ENCODE results near the gene POLR3A.
"Not testable (repeated sequence)": the region's sequence is repeated elsewhere in the genome, so short reads cannot be mapped to it uniquely, and the experiment has no call there.

Gene POLR3A

DNA sequence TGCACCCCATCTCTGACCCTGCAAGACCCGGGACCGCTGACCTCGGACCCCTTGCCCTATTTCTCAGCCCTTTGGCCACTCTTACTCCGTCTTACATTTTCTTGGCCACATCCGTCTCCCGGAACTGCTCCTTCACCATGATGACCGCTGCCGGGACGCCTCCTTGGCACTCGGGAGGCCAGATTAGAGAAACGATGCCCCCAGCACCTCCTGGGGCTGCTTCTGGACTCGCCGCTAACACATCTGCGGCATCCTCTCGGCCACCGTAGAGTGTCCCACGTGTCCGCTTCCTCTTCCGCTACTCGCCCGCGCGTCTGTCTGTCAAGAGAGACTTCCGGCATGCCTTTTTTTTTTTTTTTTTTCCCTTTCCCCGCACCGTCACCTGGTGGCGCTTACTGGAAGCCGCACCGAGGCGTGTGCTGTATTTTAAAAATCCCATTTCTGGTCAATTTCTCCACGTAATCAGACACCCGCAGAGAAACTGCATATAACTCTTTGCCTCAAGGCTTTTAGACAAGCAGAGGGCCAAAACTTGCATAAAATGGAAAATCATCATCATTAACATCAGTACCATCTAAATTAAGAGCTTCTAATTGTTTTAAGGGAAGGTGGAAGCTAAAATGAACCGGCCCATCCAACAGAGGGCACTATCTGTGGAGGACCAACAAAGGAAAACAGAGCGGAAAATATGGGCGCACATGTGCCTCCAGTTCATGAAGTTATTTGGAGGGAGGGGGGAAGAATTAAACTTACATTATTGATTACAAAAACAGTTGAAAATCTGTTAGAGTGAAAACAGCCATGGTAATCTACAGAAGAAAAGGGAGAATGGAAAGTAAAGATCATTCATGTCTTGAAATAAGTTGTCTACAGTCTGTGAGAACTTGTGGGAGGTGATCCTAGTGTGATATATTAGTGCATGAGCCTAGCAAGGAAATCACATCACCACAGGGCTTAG is at the start of gene POLR3A:
TSS of gene POLR3A (minus strand) at position 247 of the 958 bp plus-strand sequence. CDS start at position 139, 108 bp downstream.
- DNase-seq: peak; percentile 98

DNA sequence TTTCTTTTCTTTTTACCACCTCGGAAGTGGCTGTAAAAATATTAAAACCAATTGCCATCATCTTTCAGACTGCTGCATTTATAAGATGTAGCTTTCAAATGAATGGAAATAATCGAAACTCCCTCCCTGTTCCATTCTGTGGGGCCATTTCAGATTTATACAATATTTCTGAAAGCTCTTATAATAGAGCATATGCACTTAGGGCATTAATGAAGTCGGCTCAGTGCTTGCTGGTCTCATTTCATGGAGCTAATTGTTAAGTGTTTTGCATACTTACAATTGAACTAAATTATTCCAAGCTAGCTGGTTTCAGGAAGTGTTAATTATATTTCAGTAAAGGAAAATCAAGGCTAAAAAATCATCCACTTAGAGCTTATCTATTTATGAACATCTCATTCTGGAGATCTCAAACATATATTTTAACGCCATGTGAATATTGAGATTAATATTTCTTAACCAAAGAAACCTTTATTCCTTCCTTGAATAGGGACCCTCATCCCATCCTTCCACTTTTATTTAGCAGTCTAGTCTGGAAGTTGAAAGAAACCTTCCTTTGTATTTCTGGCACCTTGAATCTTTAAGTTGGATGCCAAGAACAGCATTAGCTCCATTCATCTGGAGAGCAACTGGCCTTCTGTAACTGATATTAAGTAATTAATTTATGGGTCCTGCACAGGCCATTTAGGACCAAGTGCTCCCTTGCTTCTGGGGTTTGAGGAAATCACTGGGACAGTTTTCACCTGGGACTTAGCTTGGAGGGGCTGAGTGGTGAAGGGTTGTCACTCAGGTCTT is 49.4 kb upstream of the POLR3A start:
- no peak for DNase-seq

DNA sequence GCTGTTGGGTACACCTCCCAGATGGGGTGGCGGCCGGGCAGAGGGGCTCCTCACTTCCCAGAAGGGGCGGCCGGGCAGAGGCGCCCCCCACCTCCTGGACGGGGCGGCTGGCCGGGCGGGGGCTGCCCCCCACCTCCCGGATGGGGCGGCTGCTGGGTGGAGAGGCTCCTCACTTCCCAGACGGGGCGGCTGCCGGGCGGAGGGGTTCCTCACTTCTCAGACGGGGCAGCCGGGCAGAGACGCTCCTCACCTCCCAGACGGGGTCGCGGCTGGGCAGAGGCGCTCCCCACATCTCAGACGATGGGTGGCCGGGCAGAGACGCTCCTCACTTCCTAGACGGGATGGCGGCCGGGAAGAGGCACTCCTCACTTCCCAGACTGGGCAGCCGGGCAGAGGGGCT is 46.5 kb upstream of the POLR3A start:
- not testable (repeated sequence) for DNase-seq

DNA sequence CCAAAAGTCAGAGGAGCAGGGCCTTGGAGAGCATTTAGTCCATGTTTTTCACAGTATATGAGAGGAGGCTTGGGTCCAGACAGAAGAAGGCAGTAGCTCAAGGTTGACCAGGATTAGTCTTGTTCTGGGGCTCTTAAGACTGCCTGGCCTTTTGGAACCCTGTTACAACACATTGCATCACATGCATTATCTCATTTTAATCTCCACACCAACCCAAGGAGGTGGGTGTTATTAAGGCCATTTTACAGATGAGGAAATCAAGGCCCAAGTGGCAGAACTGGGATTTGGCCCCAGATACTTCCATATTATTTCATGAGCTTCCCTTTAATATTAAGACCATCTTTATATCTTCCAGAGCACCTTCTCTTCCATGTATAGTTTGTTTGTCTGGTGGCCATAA is 43.2 kb upstream of the POLR3A start:
- DNase-seq: peak; percentile 17

DNA sequence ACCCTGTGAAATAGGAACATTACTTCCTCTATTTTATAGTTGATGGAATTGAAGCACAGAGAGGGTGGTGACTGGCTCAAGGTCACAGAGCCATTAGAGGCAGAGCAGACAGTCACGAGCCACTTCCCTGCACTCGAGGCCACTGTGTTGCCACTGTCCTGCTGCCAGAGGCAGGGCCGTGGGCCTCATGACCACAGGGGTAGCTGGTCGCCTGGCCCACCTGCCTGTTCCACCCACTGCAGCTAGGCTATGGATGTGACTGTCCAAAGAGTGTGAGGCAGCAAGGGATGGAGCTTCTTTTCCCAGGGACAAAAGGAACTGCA is 42.5 kb upstream of the POLR3A start:
- no peak for DNase-seq

DNA sequence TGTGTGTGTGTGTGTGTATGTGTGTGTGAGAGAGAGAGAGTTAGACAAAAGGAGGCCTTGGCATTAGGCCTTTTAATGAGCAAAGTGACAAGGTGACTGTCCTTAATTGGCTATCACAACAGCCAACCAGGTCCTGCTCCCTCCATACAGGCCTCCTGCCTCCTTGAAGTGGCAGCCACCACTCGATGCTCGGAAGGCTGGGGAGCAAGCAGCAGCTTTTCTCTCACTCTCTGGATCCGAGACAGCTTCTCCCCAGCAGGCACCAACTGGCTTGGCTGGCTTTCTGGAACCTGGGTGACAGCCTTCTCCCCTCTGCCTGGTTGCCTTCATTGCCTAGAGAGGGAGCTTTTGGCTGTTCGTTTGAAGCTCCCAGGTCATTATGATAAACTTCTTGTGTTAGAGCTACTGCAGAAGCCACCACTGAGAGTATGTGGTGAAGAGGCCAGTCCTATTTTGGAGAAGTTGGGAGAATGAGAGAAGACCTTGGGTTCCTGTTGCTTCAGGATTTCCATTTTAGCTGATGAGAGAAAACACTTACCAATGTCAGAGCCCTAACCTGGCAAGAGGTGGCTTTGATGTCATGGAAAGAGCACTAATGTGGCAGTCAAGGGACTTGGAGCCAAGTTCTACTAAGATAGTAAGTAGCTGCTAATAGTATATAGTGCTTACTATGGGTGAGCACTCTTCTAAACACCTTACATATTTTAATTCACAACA is 42.0 kb upstream of the POLR3A start:
- no peak for DNase-seq

DNA sequence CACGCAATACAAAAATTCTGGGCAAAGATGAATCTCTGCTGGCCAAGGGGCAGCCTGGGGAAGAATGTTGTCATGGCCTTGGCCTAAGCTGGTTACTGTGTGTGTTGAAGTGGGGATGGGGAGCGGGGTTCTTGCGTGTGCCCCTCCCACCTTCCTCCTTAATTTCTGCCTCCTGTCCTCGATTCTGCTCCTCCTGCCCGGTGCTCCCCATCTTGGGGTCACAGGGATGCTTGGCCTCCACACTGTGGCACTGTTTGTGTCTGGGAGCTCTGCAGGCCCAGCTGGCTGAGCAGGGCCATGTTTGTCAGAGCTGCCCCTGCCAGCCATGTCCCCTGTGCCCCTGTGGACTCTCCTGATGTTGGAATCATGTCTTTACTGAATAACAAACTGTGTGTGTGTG is 41.4 kb upstream of the POLR3A start:
- DNase-seq: no peak

DNA sequence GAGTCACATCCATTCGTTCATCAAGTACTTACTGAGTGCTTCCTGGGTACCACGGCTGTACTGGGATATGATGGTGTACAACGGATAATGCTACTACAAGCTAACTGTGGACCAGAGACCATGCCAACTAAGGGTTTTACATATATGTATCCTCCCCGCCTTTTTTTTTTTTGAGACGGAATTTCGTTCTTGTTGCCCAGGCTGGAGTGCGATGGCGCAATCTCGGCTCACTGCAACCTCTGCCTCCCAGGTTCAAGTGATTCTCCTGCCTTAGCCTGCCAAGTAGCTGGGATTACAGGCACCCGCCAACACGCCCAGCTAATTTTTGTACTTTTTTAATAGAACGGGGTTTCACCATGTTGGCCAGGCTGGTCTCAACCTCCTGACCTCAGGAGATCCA is 40.7 kb upstream of the POLR3A start:
- DNase-seq: not testable (repeated sequence)

DNA sequence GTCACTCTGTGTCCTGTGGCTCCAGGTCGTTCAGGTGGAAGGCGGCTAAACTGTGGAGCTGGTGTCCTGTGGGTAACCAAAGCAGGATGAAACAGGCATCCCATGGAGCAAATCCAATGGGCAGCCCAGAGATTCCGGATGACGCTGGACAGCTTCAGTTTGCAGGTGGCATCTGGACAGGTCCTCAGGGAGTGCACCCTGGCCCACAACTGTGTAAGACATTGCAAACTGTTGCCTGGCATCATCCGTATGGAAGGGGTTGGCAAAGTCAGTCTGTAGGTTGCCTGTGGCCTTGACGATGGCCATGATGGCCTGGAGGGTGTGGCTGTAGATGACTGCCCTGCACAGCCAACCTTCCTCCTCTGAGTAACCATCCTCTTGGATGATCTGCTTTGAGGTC is 39.8 kb upstream of the POLR3A start:
- DNase-seq: no peak

DNA sequence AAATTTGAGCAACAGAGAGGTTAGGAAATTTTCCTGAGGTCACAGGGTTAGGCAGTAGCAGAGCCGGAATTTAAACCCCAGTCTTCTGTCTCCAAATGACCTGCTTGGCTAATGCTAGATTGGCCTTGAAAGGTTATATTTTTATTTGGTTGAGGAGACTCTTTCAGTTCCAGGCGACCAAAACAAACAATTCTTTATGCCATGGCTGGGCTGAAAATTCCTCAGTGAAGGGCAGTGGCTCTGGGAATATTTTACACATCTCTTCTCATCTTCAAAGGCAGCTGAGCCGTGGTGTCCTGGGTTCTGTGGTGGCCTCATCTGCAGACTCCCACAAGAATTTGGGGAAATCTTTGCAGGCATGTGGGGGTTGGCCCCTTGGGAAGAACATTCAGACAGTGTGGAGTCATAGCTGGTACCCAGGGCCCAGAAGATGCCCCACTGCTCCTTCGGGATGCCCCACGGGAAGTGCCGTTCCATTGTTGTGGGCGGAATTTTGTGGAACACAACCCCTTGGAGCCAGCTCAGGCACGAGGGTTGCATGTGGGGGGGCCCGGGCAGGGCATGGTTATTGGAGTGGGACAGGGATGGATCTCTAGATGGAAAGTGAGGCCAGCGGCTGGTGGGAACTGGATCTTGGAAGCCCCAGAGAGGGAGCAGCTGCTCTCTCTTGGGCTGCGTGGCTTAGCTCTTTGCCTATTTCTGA is 37.6 kb upstream of the POLR3A start:
- DNase-seq: no peak

DNA sequence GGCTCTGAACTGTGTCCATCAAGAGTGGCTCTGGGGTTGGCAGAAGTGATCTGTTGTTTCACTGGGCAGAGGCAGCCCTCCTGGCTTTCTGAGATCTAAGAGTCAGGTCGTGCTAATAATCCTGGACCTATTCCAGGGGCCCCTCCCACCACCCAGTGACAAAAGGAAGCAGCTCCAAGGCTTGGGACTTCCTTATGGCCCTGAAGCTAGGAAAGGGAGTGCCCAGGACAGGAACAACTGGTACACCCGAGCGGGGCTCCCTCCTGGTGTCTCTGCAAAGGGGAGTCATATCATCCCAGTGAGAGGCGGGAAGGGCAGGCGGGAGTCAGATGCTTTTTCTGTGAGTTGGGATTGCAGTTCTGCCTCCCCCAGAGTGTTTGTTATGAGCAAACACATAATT is 36.7 kb upstream of the POLR3A start:
- no peak for DNase-seq

DNA sequence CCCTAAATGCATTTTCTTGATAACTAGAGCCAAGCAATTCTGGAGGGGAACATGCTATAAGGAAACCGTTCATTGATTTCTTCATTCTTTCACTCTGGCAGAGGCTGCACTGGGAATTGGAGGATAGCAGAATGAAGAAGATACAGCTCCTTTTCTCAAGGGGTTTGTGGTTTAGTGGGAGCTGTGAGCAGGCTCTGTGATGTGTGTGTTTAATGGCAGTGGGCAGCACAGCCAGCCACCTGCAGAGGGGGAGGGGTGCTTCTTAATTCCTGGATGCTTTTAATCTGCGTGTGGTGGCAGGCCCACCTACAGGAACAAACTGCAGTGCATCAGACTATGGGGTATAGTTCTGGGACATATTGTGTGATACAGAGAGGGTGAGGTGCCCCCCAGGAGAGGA is 36.3 kb upstream of the POLR3A start:
- no peak for DNase-seq

DNA sequence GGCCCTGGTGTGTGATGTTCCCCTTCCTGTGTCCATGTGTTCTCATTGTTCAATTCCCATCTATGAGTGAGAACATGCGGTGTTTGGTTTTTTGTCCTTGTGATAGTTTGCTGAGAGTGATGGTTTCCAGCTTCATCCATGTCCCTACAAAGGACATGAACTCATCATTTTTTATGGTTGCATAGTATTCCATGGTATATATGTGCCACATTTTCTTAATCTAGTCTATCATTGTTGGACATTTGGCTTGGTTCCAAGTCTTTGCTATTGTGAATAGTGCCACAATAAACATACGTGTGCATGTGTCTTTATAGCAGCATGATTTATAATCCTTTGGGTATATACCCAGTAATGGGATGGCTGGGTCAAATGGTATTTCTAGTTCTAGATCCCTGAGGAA is 35.6 kb upstream of the POLR3A start:
- not testable (repeated sequence) for DNase-seq

DNA sequence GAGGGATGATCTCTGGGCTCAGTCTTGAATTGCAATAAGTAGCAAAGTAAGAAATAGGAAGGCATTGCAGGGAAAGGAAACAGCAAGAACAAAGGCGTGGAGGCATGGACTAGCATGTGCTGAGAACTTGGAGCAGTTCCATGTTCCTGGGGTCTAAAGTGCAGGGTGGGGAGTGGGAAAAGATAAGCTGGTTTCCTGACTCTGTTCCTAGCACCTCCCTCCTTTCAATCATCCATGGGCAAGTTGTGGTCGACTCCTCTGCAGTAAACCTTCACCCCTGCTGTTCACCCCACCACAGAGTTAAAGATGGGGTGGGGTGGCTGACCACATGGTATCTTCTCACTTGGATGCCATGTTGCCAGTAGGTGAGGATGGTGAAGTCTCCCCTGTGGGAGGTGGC is 33.9 kb upstream of the POLR3A start:
- no peak for DNase-seq

DNA sequence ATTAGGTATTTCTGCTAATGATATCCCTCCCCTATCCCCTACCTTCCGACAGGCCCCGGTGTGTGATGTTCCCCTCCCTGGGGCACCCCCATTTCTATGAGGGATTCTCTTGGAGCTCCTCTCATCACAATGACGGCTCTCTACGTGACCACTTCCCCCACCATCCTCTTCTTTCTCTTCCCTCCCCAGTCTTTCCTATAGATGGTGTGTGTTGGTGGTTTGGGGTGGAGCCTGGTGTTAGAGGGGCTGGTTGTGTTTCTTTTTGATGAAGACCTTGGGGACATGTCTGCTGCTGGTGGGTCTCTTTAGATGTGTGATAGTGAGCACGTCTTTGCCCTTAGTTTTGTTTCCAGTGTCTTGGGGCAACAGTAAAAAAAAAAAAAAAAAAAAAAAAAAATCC is 33.0 kb upstream of the POLR3A start:
- no peak for DNase-seq

DNA sequence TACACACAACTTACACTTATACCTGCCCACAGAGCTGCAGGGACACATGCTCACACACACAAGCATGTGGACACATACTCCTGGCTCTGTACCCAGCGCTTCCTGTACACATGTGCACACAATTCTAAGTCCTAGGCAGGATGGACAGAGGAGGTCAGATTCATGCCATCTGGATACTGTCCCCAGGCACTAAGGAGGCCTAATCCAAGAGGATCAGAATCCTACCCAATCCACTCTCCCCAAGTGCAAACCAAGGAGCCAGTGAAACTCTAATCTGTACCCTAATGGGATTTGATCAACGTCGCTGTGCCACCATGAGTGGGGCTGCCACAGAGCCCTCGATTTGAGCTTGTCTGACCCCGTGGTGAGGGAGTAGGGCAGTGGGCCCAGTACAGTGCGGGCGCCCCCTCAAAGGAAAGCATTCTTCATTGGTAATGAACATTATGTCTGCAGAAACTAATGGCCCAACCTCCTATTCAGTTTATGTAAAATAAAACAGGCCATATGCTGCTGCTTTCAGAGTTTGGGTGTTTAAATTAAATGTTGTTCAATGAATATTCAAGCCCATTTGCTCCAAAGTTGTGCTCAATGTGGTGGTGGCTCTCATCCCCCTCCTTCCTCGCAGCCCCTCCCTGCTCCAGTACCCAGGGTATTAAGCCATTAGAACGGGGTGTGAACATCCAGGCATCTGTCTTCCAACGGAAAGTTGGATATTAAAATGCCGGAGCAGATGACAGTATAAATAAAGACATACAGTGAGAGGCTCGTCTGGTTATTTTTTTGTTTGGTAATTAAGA is 30.8 kb upstream of the POLR3A start:
- DNase-seq: no peak

DNA sequence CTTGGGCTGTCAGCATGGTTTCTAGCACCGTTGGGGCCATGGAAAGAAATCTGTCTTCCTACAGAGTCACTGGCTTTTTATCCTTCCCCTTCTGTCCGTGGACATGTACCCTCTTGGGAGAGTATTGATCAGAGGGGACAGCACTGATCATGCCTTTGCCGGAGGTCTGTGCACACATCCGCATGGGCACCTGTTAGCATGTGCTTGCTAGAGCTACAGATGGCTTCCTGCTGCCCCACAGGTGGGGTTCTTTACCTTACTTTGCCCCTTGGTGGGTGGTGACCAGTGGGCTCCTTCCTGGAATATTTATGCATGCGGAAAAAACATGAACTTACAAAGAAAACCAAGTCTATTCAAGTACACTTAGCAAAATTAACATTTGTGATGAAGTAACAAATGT is 29.2 kb upstream of the POLR3A start:
- no peak for DNase-seq

DNA sequence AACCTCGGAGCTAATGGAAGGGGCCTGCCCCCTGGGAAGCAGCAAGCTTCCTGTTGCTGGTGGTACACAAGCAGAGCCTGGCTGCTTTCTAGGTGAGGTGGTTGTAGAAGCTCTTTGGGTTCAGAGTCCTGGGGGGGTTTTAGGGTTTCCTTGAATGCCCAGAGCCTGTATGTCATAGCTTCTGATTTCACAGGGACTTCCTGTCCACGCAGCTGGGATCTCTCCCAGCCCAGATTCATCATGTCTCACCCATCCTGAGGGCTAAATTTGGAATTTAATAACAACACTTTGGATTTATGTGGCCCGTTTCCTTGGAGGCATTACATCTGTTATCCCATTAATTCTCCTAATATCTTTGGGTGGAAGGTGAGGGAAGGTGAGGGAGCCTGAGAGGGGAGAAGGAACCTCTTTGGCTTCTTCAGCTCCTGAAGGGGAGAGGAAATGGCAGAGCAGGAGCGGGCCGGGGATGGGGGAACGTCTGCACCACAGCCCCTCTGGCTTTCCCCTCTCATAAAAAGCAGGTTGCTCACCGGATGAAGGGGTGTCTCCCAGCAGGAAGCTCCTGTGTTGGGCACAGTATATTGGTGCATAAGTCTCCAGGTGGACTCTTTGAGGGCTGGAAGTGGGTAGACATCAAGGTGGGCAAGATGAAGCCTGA is 24.0 kb upstream of the POLR3A start:
- DNase-seq: no peak

DNA sequence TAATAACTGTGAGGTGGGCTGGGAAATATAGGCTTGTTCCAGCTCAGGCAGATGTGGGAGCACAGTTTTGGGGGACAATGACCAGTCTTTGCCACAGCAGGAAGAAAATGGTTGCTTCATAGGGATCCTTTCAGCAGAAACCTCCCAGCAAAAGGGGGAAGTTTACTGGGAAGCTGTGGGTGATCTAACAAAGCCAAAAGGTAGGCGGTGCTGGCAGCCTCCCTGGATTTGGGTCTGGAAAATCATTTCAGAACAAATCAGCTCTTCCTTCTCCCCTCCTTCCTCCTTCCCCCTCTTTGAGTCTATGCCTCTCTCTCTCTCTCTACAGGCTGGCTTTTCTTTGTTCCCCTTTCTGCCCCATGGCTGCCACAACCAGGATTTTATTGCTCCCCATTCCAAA is 20.5 kb upstream of the POLR3A start:
- DNase-seq: no peak

DNA sequence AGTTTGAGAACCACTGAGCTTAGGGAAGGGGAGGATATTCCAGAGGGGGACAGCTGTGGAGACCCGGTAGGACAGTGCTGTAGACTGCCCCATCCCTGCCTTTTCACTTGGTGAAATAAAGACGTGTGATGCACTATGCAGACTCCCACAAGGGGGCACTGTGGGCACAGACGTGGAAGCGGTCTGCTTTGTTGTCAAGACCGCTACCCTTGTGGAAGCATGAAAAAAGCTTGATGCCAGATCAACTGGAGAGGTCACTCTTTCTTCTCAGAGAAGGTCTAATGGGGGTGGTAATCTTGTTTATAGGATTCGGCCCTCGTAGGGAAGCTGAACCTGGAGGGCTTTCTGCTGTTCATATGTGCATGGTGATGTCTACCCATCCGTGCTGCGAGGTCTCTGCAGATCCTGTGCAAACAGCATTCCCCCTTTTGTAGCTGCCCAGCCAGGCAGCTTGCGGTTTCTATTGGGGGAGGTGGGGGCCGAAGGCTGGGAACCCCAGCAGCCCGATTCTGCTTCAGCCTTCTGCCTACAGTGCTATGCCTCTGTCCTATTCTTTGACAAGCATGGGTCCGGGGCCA is 18.1 kb upstream of the POLR3A start:
- peak; percentile 91 for DNase-seq

DNA sequence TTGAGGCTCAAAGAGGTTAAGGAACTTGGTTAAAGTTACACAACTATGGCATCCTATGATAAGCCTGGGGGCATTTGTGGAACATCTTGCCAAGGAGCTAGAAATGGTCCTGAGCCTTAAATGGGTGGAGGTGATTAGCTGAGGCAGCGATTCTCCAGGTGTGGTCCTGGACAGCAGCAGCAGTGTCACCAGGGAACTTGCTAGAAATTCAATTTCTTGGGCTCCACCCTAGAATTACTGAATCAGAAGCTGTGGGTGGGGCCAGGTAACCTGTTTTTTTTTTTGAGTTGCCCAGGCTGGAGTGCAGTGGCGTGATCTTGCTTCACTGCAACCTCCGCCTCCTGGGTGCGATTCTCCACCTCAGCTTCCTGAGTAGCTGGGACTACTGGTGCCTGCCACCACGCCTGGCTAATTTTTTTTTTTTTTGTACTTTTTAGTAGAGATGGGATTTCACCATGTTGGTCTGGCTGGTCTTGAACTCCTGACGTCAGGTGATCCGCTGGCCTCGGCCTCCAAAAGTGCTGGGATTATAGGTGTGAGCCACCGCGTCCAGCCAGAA is 17.5 kb upstream of the POLR3A start:
- DNase-seq: no peak

Measured in OCI-M1 (cell line).